Heart left ventricle (tissue), 13 donors: Measurements from ENCODE around the gene NASP.

ENCODE experiments used
- CTCF ChIP-seq, 12 donors: fragments of 200-600 bp; sonication (generic) in 4 of 12; IDR thresholded peaks; one replicate each; pipeline versions ENCODE4 v1.5.0 to v1.8.0; 2018 to 2022; ENCODE audit warnings: antibody characterized with exemption in 12 of 12, mild to moderate bottlenecking in 5 of 12
- POLR2A ChIP-seq, 2 donors: fragments of 450-650 bp; IDR thresholded peaks; one replicate each; pipeline ENCODE4 v1.6.1; 2017; ENCODE audit warnings: antibody characterized with exemption in 2 of 2, mild to moderate bottlenecking in 2 of 2, moderate library complexity in 2 of 2
- donor health status: ischemic (EF 13 %, LVEDD 7.1; RV severe dilation, severe dysfunction).
- donor health status: DM: no; HTN: yes; CAD: no.
- donor health status: DM: no; HTN: no; CAD: no.
- donor health status: ischemic (EF 25% LVEDD 6.9; RV normal size, moderate dysfunction).
- donor health status: ischemic (EF 25% LVEDD 5.7; RV mildly dilated, moderate dysfunction).
- donor health status: ischemic (EF 35%, LVEDD 5.7; RV mildly dilated, moderate dysfunction).
- donor health status: nonischemic (EF 11% LVEDD 7.7; RV severe dilation, severe dysfunction).
- donor health status: DM: yes; HTN: yes; CAD: no.
- donor health status: PGD.
- donor health status: ischemic (EF 29% LVEDD 5.4; RV normal size, mild dysfunction).
- donor health status: nonischemic (EF 23%, LVEDD 6.1; RV moderate dilation, normal function).

- no peak for TF ChIP-seq CTCF (IDR thresholded peaks at IDR 0.05)
- TF ChIP-seq POLR2A (IDR thresholded peaks at IDR 0.05): no peak
These were observed 35.5 kb downstream of the NASP start for GRCh38 chr1:45619149-45619921.
